Progenitor cell of endocrine pancreas (in vitro differentiated cells): ENCODE measurements around the gene SOX4. TPM values are rescaled to one million over a fixed set of nuclear protein-coding genes. Genes with fewer than 3 reads are reported as not detected.

Experiments used
- DNase-seq: peaks from one replicate; pipeline ENCODE4 v3.0.0; 2021; ENCODE audit warnings: low spot score; ENCODE audit not compliant: unreplicated experiment
- H3K27ac Mint-ChIP-seq: 2 replicates; pipeline ENCODE4 v1.8.0; 2021; ENCODE audit warnings: mild to moderate bottlenecking, moderate library complexity, mixed read lengths
- H3K27me3 Mint-ChIP-seq: 2 replicates; pipeline ENCODE4 v1.8.0; 2021; ENCODE audit warnings: mixed read lengths
- H3K36me3 Mint-ChIP-seq: 2 replicates; pipeline ENCODE4 v1.8.0; 2022; ENCODE audit warnings: mixed read lengths; ENCODE audit not compliant: insufficient read depth
- H3K4me1 Mint-ChIP-seq: 2 replicates; pipeline ENCODE4 v1.8.0; 2021; ENCODE audit warnings: low read depth, mixed read lengths
- H3K4me3 Mint-ChIP-seq: 2 replicates; pipeline ENCODE4 v1.8.0; 2021; ENCODE audit warnings: low read depth, mild to moderate bottlenecking, moderate library complexity, mixed read lengths
- H3K9me3 Mint-ChIP-seq: 2 replicates; pipeline ENCODE4 v1.8.0; 2021; ENCODE audit warnings: low read depth, mixed read lengths
- total RNA-seq: library from RNA; stranded (reverse); gene quantifications from 2 replicates; pipeline ENCODE4 v1.2.1, GENCODE V29; 2021
- TF ChIP-seq, protein P1 (sequence below): fragments of 200-600 bp; sonication (generic); IDR thresholded peaks from one replicate; pipeline ENCODE4 v1.5.0; 2021; ENCODE audit warnings: antibody characterized with exemption, mild to moderate bottlenecking; ENCODE audit not compliant: unreplicated experiment

The SOX4 gene
- total RNA-seq, 1 donor from 2014 or later: 293 TPM

DNA sequence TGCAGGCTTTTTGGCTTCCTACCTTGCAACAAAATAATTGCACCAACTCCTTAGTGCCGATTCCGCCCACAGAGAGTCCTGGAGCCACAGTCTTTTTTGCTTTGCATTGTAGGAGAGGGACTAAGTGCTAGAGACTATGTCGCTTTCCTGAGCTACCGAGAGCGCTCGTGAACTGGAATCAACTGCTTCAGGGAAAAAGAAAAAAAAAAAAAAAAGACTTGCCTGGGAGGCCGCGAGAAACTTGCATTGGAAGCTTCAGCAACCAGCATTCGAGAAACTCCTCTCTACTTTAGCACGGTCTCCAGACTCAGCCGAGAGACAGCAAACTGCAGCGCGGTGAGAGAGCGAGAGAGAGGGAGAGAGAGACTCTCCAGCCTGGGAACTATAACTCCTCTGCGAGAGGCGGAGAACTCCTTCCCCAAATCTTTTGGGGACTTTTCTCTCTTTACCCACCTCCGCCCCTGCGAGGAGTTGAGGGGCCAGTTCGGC, 420 bp downstream of the SOX4 start:
- TF ChIP-seq, protein P1, sequence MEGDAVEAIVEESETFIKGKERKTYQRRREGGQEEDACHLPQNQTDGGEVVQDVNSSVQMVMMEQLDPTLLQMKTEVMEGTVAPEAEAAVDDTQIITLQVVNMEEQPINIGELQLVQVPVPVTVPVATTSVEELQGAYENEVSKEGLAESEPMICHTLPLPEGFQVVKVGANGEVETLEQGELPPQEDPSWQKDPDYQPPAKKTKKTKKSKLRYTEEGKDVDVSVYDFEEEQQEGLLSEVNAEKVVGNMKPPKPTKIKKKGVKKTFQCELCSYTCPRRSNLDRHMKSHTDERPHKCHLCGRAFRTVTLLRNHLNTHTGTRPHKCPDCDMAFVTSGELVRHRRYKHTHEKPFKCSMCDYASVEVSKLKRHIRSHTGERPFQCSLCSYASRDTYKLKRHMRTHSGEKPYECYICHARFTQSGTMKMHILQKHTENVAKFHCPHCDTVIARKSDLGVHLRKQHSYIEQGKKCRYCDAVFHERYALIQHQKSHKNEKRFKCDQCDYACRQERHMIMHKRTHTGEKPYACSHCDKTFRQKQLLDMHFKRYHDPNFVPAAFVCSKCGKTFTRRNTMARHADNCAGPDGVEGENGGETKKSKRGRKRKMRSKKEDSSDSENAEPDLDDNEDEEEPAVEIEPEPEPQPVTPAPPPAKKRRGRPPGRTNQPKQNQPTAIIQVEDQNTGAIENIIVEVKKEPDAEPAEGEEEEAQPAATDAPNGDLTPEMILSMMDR: no peak
- Mint-ChIP-seq H3K27ac (no peak overlapping the region), H3K36me3 (peaks cover 34% of the 10 kb centered on the region), H3K9me3 (no peaks in the 10 kb centered on the region), H3K4me1 (peaks cover 20% of the 10 kb centered on the region), H3K27me3 (no peaks in the 10 kb centered on the region), H3K4me3 (no peak overlapping the region)
- DNase-seq: no peak

DNA sequence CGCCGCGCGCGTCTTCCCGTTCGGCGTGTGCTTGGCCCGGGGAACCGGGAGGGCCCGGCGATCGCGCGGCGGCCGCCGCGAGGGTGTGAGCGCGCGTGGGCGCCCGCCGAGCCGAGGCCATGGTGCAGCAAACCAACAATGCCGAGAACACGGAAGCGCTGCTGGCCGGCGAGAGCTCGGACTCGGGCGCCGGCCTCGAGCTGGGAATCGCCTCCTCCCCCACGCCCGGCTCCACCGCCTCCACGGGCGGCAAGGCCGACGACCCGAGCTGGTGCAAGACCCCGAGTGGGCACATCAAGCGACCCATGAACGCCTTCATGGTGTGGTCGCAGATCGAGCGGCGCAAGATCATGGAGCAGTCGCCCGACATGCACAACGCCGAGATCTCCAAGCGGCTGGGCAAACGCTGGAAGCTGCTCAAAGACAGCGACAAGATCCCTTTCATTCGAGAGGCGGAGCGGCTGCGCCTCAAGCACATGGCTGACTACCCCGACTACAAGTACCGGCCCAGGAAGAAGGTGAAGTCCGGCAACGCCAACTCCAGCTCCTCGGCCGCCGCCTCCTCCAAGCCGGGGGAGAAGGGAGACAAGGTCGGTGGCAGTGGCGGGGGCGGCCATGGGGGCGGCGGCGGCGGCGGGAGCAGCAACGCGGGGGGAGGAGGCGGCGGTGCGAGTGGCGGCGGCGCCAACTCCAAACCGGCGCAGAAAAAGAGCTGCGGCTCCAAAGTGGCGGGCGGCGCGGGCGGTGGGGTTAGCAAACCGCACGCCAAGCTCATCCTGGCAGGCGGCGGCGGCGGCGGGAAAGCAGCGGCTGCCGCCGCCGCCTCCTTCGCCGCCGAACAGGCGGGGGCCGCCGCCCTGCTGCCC, 1.1 kb downstream of the SOX4 start:
- H3K9me3 Mint-ChIP-seq: no peaks in the 10 kb centered on the region
- peak; percentile 14 for DNase-seq
- H3K27ac Mint-ChIP-seq: peak overlapping the region; percentile 99
- H3K27me3 Mint-ChIP-seq: no peaks in the 10 kb centered on the region
- TF ChIP-seq, protein P1: no peak
- peaks cover 39% of the 10 kb centered on the region for H3K36me3 Mint-ChIP-seq
- peaks cover 21% of the 10 kb centered on the region for H3K4me1 Mint-ChIP-seq
- peak overlapping the region; percentile 58 for H3K4me3 Mint-ChIP-seq

DNA sequence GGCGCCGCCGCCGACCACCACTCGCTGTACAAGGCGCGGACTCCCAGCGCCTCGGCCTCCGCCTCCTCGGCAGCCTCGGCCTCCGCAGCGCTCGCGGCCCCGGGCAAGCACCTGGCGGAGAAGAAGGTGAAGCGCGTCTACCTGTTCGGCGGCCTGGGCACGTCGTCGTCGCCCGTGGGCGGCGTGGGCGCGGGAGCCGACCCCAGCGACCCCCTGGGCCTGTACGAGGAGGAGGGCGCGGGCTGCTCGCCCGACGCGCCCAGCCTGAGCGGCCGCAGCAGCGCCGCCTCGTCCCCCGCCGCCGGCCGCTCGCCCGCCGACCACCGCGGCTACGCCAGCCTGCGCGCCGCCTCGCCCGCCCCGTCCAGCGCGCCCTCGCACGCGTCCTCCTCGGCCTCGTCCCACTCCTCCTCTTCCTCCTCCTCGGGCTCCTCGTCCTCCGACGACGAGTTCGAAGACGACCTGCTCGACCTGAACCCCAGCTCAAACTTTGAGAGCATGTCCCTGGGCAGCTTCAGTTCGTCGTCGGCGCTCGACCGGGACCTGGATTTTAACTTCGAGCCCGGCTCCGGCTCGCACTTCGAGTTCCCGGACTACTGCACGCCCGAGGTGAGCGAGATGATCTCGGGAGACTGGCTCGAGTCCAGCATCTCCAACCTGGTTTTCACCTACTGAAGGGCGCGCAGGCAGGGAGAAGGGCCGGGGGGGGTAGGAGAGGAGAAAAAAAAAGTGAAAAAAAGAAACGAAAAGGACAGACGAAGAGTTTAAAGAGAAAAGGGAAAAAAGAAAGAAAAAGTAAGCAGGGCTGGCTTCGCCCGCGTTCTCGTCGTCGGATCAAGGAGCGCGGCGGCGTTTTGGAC, 2.0 kb downstream of the SOX4 start:
- Mint-ChIP-seq H3K4me3 (peak overlapping the region; percentile 100), H3K27me3 (no peaks in the 10 kb centered on the region), H3K9me3 (no peaks in the 10 kb centered on the region), H3K36me3 (peaks cover 45% of the 10 kb centered on the region), H3K27ac (peak overlapping the region; percentile 99), H3K4me1 (peaks cover 19% of the 10 kb centered on the region)
- TF ChIP-seq, protein P1: peak; percentile 31
- DNase-seq: no peak

DNA sequence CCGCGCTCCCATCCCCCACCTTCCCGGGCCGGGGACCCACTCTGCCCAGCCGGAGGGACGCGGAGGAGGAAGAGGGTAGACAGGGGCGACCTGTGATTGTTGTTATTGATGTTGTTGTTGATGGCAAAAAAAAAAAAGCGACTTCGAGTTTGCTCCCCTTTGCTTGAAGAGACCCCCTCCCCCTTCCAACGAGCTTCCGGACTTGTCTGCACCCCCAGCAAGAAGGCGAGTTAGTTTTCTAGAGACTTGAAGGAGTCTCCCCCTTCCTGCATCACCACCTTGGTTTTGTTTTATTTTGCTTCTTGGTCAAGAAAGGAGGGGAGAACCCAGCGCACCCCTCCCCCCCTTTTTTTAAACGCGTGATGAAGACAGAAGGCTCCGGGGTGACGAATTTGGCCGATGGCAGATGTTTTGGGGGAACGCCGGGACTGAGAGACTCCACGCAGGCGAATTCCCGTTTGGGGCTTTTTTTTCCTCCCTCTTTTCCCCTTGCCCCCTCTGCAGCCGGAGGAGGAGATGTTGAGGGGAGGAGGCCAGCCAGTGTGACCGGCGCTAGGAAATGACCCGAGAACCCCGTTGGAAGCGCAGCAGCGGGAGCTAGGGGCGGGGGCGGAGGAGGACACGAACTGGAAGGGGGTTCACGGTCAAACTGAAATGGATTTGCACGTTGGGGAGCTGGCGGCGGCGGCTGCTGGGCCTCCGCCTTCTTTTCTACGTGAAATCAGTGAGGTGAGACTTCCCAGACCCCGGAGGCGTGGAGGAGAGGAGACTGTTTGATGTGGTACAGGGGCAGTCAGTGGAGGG, 2.8 kb downstream of the SOX4 start:
- peaks cover 18% of the 10 kb centered on the region for H3K4me1 Mint-ChIP-seq
- H3K9me3 Mint-ChIP-seq: no peaks in the 10 kb centered on the region
- no peak for DNase-seq
- H3K36me3 Mint-ChIP-seq: peaks cover 49% of the 10 kb centered on the region
- TF ChIP-seq, protein P1: no peak
- H3K4me3 Mint-ChIP-seq: peak overlapping the region; percentile 100
- no peaks in the 10 kb centered on the region for H3K27me3 Mint-ChIP-seq
- peak overlapping the region; percentile 99 for H3K27ac Mint-ChIP-seq
